Liver (tissue), 9 donors: Measurements from ENCODE around the gene TMOD2. TPM values are rescaled to one million over a fixed set of nuclear protein-coding genes. Genes with fewer than 3 reads are reported as not detected.

Source experiments
- DNase-seq: peaks from one replicate; pipeline ENCODE4 v3.0.0-alpha.2; 2017; ENCODE audit warnings: low spot score
- H3K27ac ChIP-seq, 2 donors: one replicate each; pipeline ENCODE4 v1.7.0; 2013; ENCODE audit warnings: inconsistent platforms in 2 of 2, low read length in 2 of 2, control low read depth in 1 of 2, low read depth in 1 of 2, mild to moderate bottlenecking in 1 of 2
- H3K27me3 ChIP-seq, 4 donors: one replicate each; pipeline versions ENCODE4 v1.6.1 to v1.7.0; 2013; ENCODE audit warnings: low read length in 3 of 4, inconsistent platforms in 1 of 4, mild to moderate bottlenecking in 1 of 4, moderate library complexity in 1 of 4; ENCODE audit not compliant: control insufficient read depth in 4 of 4, insufficient read depth in 4 of 4
- H3K36me3 ChIP-seq, 4 donors: one replicate each; pipeline versions ENCODE4 v1.6.1 to v1.7.0; 2013; ENCODE audit warnings: low read length in 3 of 4, mild to moderate bottlenecking in 3 of 4, low read depth in 1 of 4, moderate library complexity in 1 of 4; ENCODE audit not compliant: control insufficient read depth in 4 of 4, insufficient read depth in 3 of 4
- H3K4me1 ChIP-seq, 4 donors: one replicate each; pipeline versions ENCODE4 v1.6.1 to v1.7.0; 2013; ENCODE audit warnings: low read length in 3 of 4, mild to moderate bottlenecking in 3 of 4, moderate library complexity in 1 of 4; ENCODE audit not compliant: control insufficient read depth in 4 of 4, insufficient read depth in 4 of 4
- H3K4me3 ChIP-seq, 3 donors: one replicate each; pipeline versions ENCODE4 v1.6.1 to v1.7.0; 2013; ENCODE audit warnings: low read length in 3 of 3, control low read depth in 1 of 3, low read depth in 1 of 3, mild to moderate bottlenecking in 1 of 3
- H3K9ac ChIP-seq, 2 donors: one replicate each; pipeline ENCODE4 v1.7.0; 2013; ENCODE audit warnings: low read length in 2 of 2, mild to moderate bottlenecking in 2 of 2, moderate library complexity in 2 of 2, control low read depth in 1 of 2, low read depth in 1 of 2
- H3K9me3 ChIP-seq, 4 donors: one replicate each; pipeline versions ENCODE4 v1.6.1 to v1.7.0; 2013; ENCODE audit warnings: low read length in 3 of 4; ENCODE audit not compliant: control insufficient read depth in 4 of 4
- EGR1 ChIP-seq, 2 donors: IDR thresholded peaks; 2 replicates each; pipeline ENCODE4 v1.6.1; 2016 to 2018; ENCODE audit warnings: antibody characterized with exemption in 2 of 2, low read depth in 2 of 2
- FOXA1 ChIP-seq: IDR thresholded peaks from 2 replicates; pipeline ENCODE4 v1.6.1; 2016; ENCODE audit warnings: antibody characterized with exemption
- FOXA2 ChIP-seq: IDR thresholded peaks from 2 replicates; pipeline ENCODE4 v1.6.1; 2016; ENCODE audit warnings: antibody characterized with exemption
- GABPA ChIP-seq, 2 donors: IDR thresholded peaks in 1 of 2; conservative IDR thresholded peaks in 1 of 2; 2 replicates each; pipeline ENCODE4 v1.6.1; 2016; ENCODE audit warnings: antibody characterized with exemption in 2 of 2, mild to moderate bottlenecking in 1 of 2, moderate library complexity in 1 of 2
- HNF4A ChIP-seq, 2 donors: conservative IDR thresholded peaks; 2 replicates each; pipeline ENCODE4 v1.6.1; 2016; ENCODE audit warnings: antibody characterized with exemption in 2 of 2, mild to moderate bottlenecking in 2 of 2
- HNF4G ChIP-seq: IDR thresholded peaks from 2 replicates; pipeline ENCODE4 v1.6.1; 2016; ENCODE audit warnings: antibody characterized with exemption
- JUND ChIP-seq, 2 donors: IDR thresholded peaks; 2 replicates each; pipeline ENCODE4 v1.6.1; 2016; ENCODE audit warnings: antibody characterized with exemption in 2 of 2
- MAX ChIP-seq: IDR thresholded peaks from 2 replicates; pipeline ENCODE4 v1.6.1; 2016; ENCODE audit warnings: antibody characterized with exemption
- NR2F2 ChIP-seq: IDR thresholded peaks from 2 replicates; pipeline ENCODE4 v1.6.1; 2016; ENCODE audit warnings: antibody characterized with exemption
- RAD21 ChIP-seq, 2 donors: IDR thresholded peaks; 2 replicates each; pipeline ENCODE4 v1.6.1; 2016; ENCODE audit warnings: antibody characterized with exemption in 2 of 2, mild to moderate bottlenecking in 2 of 2
- REST ChIP-seq: IDR thresholded peaks from 2 replicates; pipeline ENCODE4 v1.6.1; 2016; ENCODE audit warnings: antibody characterized with exemption, mild to moderate bottlenecking
- RXRA ChIP-seq, 2 donors: IDR thresholded peaks; 2 replicates each; pipeline ENCODE4 v1.6.1; 2017 to 2018; ENCODE audit warnings: antibody characterized with exemption in 2 of 2, mild to moderate bottlenecking in 1 of 2
- SP1 ChIP-seq: IDR thresholded peaks from 2 replicates; pipeline ENCODE4 v1.6.1; 2018; ENCODE audit warnings: antibody characterized with exemption, mild to moderate bottlenecking
- TAF1 ChIP-seq: conservative IDR thresholded peaks from 2 replicates; pipeline ENCODE4 v1.6.1; 2016; ENCODE audit warnings: antibody characterized with exemption, mild to moderate bottlenecking
- YY1 ChIP-seq: IDR thresholded peaks from 2 replicates; pipeline ENCODE4 v1.6.1; 2016; ENCODE audit warnings: antibody characterized with exemption, mild to moderate bottlenecking
- WGBS: extraction: QIAGEN DNeasy Blood & Tissue Kit; methylation state at CpG from one replicate; pipeline ENCODE4 v1.1.7; 2013; 5-methylcytosine and 5-hydroxymethylcytosine counted together
- polyA plus RNA-seq, 2 donors: library from polyadenylated mRNA; stranded (reverse) in 1 of 2; unstranded in 1 of 2; fragments of 200-250 nt in 1 of 2; fragments of >200 nt in 1 of 2; fragmentation: Nextera tagmentation in 1 of 2; extraction: Ambion mirVana in 1 of 2; gene quantifications; one replicate each; pipeline versions ENCODE4 v1.2.1 to v1.2.3, GENCODE V29; 2013 to 2015
- total RNA-seq, 2 donors: library from RNA; depleted of rRNA; stranded (reverse); fragments of >200 nt; gene quantifications; one replicate each; pipeline ENCODE4 v1.2.3, GENCODE V29; 2014
- TF ChIP-seq, protein P1 (sequence below): IDR thresholded peaks from 2 replicates; pipeline ENCODE4 v1.6.1; 2016; ENCODE audit warnings: antibody characterized with exemption
- TF ChIP-seq, protein P2 (sequence below): IDR thresholded peaks from 2 replicates; pipeline ENCODE4 v1.6.1; 2016; ENCODE audit warnings: antibody characterized with exemption
- TF ChIP-seq, protein P3 (sequence below): fragments of 150-350 bp; IDR thresholded peaks from 2 replicates; pipeline ENCODE4 v1.5.1; 2017; ENCODE audit warnings: improper control_type of control experiment, low read depth, low read length; ENCODE audit not compliant: missing input control
- donor health status: healthy.
- donor health status: healthy.
- donor health status: healthy.
- donor health status: healthy.
- donor health status: healthy.

The TMOD2 gene
- total and polyA plus RNA-seq, 4 donors = 0.46 to 2.1 (median 1.1) TPM

DNA sequence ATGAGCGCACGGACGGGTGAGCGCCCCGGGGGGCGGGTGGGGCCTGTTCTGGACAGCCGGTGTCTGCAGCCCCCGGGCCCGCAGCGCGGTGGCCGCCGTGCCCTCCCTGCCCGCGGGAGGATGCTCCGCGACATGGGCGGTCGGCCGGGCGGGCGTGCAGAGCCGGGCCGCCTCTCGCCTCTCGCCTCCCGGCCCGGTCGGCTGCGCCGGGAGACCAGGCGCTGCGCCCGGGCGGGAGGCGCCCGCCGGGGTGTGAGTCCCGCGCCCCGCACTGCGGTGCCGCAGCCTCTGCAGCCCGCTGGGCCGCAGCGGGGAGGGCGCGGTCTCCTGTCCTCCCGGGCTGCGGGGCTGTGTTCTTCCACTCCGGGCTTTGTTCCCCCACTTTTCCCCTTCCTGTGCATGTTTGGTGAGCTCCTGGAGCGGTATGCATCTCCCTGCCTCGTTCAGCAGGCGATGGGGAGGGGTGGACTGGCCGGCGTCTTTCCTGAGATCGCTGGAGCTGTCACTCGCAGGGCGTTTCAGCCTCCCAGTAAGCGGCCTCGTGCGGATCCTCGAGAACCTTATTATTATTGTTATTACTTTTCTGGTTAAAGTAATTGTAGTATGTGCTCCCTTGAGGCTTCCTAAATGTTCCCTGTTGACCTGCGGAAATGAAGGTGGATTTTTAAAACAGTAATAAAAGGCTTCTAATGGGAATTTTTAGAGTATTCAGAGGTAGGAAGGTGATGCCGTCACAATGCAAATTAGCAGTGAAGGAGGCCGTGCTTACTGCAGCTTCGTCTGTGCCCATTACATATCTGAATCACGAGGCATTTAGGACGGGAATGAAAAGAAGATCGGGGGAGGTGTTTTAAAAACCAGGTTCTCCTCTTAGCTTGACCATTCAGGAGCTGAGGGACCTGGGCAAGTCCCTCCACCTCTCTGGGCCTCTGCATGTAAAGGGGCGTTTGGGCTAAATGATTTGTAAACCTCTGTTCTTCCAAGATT, 593 bp downstream of the TMOD2 start:
- WGBS = 5% methylated on average over 71 of the region's 71 CpGs
- Histone ChIP-seq H3K27me3 (peaks cover 0 to 2% (median 0%) of the 10 kb centered on the region in 4 donors), H3K36me3 (no peaks in the 10 kb centered on the region), H3K27ac (no peak overlapping the region), H3K9me3 (no peaks in the 10 kb centered on the region), H3K4me3 (peak overlapping the region; percentile 61 to 96 (median 74)), H3K9ac (no peak overlapping the region), H3K4me1 (peaks cover 3 to 14% (median 9%) of the 10 kb centered on the region in 4 donors)
- no peak for TF ChIP-seq HNF4A (conservative IDR thresholded peaks at IDR 0.05)
- TF ChIP-seq GABPA (IDR thresholded peaks at IDR 0.05 in 1 of 2, conservative IDR thresholded peaks at IDR 0.05 in 1 of 2) = no peak
- TF ChIP-seq MAX = no peak
- TF ChIP-seq REST = no peak
- no peak for TF ChIP-seq SP1
- no peak for TF ChIP-seq YY1
- TF ChIP-seq EGR1 (IDR thresholded peaks at IDR 0.05; ENCODE audit: low read depth in 2 of 2) = no peak
- no peak for TF ChIP-seq TAF1
- no peak for TF ChIP-seq HNF4G
- TF ChIP-seq FOXA1 = no peak
- TF ChIP-seq NR2F2 = no peak
- no peak for TF ChIP-seq JUND (IDR thresholded peaks at IDR 0.05)
- TF ChIP-seq RXRA (IDR thresholded peaks at IDR 0.05) = no peak
- TF ChIP-seq, protein P1, sequence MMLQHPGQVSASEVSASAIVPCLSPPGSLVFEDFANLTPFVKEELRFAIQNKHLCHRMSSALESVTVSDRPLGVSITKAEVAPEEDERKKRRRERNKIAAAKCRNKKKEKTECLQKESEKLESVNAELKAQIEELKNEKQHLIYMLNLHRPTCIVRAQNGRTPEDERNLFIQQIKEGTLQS = no peak
- no peak for DNase-seq

- DNase-seq = no peak
- no peaks in the 10 kb centered on the region for H3K9me3 ChIP-seq
- H3K27me3 ChIP-seq = peaks cover 0 to 2% (median 0%) of the 10 kb centered on the region in 4 donors
- no peak overlapping the region for H3K27ac ChIP-seq
- H3K36me3 ChIP-seq = no peaks in the 10 kb centered on the region
- H3K9ac ChIP-seq = no peak overlapping the region
- H3K4me1 ChIP-seq = peaks cover 3 to 14% (median 9%) of the 10 kb centered on the region in 4 donors
- WGBS = 78% methylated on average over 5 of the region's 5 CpGs
- H3K4me3 ChIP-seq = no peak overlapping the region
- no peak for TF ChIP-seq RXRA (IDR thresholded peaks at IDR 0.05)
- TF ChIP-seq, protein P2, sequence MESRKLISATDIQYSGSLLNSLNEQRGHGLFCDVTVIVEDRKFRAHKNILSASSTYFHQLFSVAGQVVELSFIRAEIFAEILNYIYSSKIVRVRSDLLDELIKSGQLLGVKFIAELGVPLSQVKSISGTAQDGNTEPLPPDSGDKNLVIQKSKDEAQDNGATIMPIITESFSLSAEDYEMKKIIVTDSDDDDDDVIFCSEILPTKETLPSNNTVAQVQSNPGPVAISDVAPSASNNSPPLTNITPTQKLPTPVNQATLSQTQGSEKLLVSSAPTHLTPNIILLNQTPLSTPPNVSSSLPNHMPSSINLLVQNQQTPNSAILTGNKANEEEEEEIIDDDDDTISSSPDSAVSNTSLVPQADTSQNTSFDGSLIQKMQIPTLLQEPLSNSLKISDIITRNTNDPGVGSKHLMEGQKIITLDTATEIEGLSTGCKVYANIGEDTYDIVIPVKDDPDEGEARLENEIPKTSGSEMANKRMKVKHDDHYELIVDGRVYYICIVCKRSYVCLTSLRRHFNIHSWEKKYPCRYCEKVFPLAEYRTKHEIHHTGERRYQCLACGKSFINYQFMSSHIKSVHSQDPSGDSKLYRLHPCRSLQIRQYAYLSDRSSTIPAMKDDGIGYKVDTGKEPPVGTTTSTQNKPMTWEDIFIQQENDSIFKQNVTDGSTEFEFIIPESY = no peak
- TF ChIP-seq FOXA2 = no peak
- TF ChIP-seq, protein P1 = no peak
- no peak for TF ChIP-seq JUND (IDR thresholded peaks at IDR 0.05)
- no peak for TF ChIP-seq FOXA1
- no peak for TF ChIP-seq GABPA (IDR thresholded peaks at IDR 0.05 in 1 of 2, conservative IDR thresholded peaks at IDR 0.05 in 1 of 2)
- TF ChIP-seq, protein P3, sequence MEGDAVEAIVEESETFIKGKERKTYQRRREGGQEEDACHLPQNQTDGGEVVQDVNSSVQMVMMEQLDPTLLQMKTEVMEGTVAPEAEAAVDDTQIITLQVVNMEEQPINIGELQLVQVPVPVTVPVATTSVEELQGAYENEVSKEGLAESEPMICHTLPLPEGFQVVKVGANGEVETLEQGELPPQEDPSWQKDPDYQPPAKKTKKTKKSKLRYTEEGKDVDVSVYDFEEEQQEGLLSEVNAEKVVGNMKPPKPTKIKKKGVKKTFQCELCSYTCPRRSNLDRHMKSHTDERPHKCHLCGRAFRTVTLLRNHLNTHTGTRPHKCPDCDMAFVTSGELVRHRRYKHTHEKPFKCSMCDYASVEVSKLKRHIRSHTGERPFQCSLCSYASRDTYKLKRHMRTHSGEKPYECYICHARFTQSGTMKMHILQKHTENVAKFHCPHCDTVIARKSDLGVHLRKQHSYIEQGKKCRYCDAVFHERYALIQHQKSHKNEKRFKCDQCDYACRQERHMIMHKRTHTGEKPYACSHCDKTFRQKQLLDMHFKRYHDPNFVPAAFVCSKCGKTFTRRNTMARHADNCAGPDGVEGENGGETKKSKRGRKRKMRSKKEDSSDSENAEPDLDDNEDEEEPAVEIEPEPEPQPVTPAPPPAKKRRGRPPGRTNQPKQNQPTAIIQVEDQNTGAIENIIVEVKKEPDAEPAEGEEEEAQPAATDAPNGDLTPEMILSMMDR = no peak
- TF ChIP-seq YY1 = no peak
- no peak for TF ChIP-seq TAF1
- TF ChIP-seq REST = no peak
- no peak for TF ChIP-seq HNF4G
- no peak for TF ChIP-seq NR2F2
- TF ChIP-seq RAD21 (IDR thresholded peaks at IDR 0.05) = no peak
Measured at GRCh38 chr15:51752888-51753287, 1.5 kb downstream of the TMOD2 start.
